Measurements from ENCODE around the gene KDM5A.
"Not testable (repeated sequence)": the region's sequence is repeated elsewhere in the genome, so short reads cannot be mapped to it uniquely, and the experiment has no call there.

Gene KDM5A

GRCh38 chr12:332581-333205, 56.4 kb downstream of the KDM5A start:
- DNase-seq, result no peak

- DNase-seq, result no peak
These were observed 57.8 kb downstream of the KDM5A start for GRCh38 chr12:331287-331686.

GRCh38 chr12:325906-326305, 63.2 kb downstream of the KDM5A start:
- DNase-seq, result no peak

- DNase-seq, result no peak
These were observed 65.6 kb downstream of the KDM5A start for GRCh38 chr12:323507-323906.

- DNase-seq, result peak; percentile 28 to 33
These were observed 67.4 kb downstream of the KDM5A start for GRCh38 chr12:321606-322326.

GRCh38 chr12:318759-319515, 70.2 kb downstream of the KDM5A start:
- no peak for DNase-seq

GRCh38 chr12:308511-308910, 80.6 kb downstream of the KDM5A start:
- DNase-seq, result no peak

- no peak for DNase-seq
These were observed 81.7 kb downstream of the KDM5A start for GRCh38 chr12:307406-307805.

- DNase-seq, result no peak
These were observed 84.3 kb downstream of the KDM5A start for GRCh38 chr12:304805-305204.

- not testable (repeated sequence) for DNase-seq
These were observed 86.4 kb downstream of the KDM5A start for GRCh38 chr12:302766-303165.

- not testable (repeated sequence) for DNase-seq
These were observed 89.0 kb downstream of the KDM5A start for GRCh38 chr12:300166-300565.

GRCh38 chr12:299511-299910, 89.6 kb downstream of the KDM5A start:
- not testable (repeated sequence) for DNase-seq

- not testable (repeated sequence) for DNase-seq
These were observed 91.1 kb downstream of the KDM5A start for GRCh38 chr12:298059-298458.

- no peak for DNase-seq
These were observed 94.0 kb downstream of the KDM5A start for GRCh38 chr12:295132-295531.

GRCh38 chr12:293199-293598, 95.9 kb downstream of the KDM5A start:
- no peak for DNase-seq

- DNase-seq, result no peak
These were observed 96.9 kb downstream of the KDM5A start for GRCh38 chr12:292186-292585.

- DNase-seq, result no peak
These were observed 97.9 kb downstream of the KDM5A start for GRCh38 chr12:291153-291723.

- DNase-seq, result peak; percentile 49 to 85
These were observed 100.4 kb downstream of the KDM5A start for GRCh38 chr12:288687-289086.

GRCh38 chr12:286531-287300, 102.4 kb downstream of the KDM5A start:
- DNase-seq, result no peak

- no peak for DNase-seq
These were observed 111.1 kb downstream of the KDM5A start for GRCh38 chr12:278046-278445.

- no peak for DNase-seq
These were observed 113.3 kb downstream of the KDM5A start for GRCh38 chr12:275812-276211.

- DNase-seq, result no peak
These were observed 115.7 kb downstream of the KDM5A start for GRCh38 chr12:273382-273781.

- DNase-seq, result no peak
These were observed 116.2 kb downstream of the KDM5A start for GRCh38 chr12:272942-273341.
